ENCODE results near the gene MYO3B.
"Not testable (repeated sequence)": the region's sequence is repeated elsewhere in the genome, so short reads cannot be mapped to it uniquely, and the experiment has no call there.

Gene MYO3B

GRCh38 chr2:170332676-170333402, 154.9 kb downstream of the MYO3B start:
- no peak for DNase-seq (ENCODE audit: low read depth in 2 of 3, low spot score in 1 of 3)

DNA sequence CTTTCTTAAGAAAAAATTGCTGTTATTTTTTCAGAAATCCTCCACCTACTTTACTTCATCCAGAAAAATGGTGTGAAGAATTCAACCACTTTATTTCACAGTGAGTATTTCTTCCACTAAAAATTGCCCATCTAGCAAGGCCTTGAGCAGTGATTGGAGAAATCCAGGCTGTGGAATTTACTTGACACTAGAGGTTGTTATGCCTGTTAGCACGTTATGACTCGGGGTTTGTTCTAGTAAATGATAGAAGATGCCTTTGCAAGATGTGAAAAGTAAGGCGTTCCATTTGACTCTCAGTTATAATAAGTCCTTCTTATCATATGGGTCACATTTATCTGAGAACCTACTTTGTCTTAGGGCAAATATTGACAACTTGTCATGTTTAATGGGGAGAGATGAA, 157.4 kb downstream of the MYO3B start:
- no peak for DNase-seq (ENCODE audit: low read depth in 2 of 3, low spot score in 1 of 3)

GRCh38 chr2:170336408-170336807, 158.5 kb downstream of the MYO3B start:
- no peak for DNase-seq (ENCODE audit: low read depth in 2 of 3, low spot score in 1 of 3)

DNA sequence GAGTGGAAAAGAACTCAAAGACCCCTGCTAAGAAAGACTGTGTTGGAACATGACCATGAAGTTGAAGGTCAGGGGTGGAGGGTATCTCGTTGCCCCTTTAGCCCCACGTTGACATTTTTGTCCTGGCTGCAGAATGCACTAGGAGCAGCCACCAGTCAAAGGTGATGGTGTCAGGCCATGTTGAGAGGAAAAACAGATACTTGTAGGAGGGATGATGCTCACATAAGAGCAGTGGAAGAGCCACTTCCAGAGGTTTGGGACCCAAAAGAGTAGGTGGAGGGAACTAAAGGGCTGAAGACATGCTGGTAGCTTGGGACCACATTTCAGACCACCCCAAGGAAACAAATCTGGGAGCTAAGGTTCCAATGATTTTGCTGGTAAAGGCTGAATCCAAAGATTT, 159.0 kb downstream of the MYO3B start:
- no peak for DNase-seq (ENCODE audit: low read depth in 2 of 3, low spot score in 1 of 3)

DNA sequence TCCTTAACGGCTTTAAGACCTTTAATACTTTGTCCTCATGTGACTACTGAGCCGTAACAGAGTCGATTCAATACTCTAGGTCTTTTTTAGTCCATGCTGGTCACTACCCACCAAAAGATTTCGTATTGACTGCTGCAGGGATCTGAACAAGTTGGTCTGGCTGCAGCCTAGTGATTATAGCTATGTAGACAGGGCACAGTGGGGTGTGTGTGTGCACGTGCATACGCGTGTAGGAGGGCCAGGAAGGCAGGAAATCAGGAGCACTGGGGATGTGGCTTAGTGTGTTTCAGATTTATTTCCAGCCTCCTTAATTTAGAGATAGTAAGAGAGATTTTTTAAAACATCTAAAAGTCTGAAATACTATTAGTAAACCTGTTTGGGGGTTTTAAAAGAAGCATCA, 161.4 kb downstream of the MYO3B start:
- DNase-seq (ENCODE audit: low read depth in 2 of 3, low spot score in 1 of 3), result no peak

- no peak for DNase-seq (ENCODE audit: low read depth in 2 of 3, low spot score in 1 of 3)
These were observed 162.1 kb downstream of the MYO3B start for GRCh38 chr2:170339750-170340692.

DNA sequence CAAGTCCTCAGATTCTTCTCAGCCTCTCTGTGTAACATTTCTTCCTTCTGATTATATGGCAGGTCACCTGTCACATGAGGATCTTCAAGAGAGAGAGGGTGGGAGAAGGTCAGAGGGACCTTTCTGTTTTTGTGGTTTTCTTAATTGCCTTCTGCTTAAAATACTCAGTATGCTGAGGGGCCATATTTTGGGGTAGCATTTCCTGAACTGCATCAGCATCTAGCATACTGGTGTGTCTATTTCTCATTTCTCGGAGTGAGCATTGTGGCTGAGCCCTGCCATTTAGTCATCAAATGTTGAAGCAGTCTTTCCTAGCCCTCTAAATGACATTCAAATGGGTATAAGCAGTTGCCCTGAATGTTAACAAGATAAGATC, 162.7 kb downstream of the MYO3B start:
- no peak for DNase-seq (ENCODE audit: low read depth in 2 of 3, low spot score in 1 of 3)

- no peak for DNase-seq (ENCODE audit: low read depth in 2 of 3, low spot score in 1 of 3)
These were observed 164.0 kb downstream of the MYO3B start for GRCh38 chr2:170341684-170342623.

- DNase-seq (ENCODE audit: low read depth in 2 of 3, low spot score in 1 of 3), result no peak
These were observed 166.9 kb downstream of the MYO3B start for GRCh38 chr2:170344663-170345346.

DNA sequence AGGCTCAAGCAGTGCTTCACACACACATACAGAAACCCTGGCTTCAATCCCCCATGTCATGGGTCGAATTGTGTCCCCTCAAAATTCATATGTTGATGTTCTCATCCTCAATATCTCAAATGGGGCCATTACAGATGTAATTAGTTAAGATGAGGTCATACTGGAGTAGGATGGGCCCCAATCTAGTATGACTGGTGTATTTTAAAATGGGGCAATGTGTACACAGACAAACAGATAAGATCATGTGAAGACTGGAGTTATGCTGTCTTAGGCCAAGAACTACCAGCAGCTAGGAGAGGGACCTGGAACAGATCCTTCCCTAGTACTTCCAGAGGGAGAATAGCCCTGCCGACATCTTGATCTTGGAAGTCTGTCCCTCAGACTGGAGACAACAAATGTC, 167.7 kb downstream of the MYO3B start:
- no peak for DNase-seq (ENCODE audit: low read depth in 2 of 3, low spot score in 1 of 3)

DNA sequence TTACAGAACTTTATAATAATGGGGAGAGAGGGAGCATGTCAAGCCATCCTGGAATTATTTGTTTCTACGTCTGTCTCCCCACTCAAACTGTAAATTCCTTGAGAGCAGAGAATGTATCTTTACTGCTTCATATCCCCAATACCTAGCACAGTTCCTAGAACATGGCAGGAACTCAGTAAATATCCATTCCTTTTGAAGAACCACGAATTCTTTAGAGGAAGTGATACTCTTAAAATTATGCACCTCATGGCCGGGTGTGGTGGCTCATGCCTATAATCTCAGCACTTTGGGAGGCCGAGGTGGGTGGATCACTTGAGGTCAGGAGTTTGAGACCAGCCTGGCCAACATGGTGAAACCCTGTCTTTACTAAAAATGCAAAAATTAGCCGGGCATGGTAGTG, 171.3 kb downstream of the MYO3B start:
- not testable (repeated sequence) for DNase-seq (ENCODE audit: low read depth in 2 of 3, low spot score in 1 of 3)

DNA sequence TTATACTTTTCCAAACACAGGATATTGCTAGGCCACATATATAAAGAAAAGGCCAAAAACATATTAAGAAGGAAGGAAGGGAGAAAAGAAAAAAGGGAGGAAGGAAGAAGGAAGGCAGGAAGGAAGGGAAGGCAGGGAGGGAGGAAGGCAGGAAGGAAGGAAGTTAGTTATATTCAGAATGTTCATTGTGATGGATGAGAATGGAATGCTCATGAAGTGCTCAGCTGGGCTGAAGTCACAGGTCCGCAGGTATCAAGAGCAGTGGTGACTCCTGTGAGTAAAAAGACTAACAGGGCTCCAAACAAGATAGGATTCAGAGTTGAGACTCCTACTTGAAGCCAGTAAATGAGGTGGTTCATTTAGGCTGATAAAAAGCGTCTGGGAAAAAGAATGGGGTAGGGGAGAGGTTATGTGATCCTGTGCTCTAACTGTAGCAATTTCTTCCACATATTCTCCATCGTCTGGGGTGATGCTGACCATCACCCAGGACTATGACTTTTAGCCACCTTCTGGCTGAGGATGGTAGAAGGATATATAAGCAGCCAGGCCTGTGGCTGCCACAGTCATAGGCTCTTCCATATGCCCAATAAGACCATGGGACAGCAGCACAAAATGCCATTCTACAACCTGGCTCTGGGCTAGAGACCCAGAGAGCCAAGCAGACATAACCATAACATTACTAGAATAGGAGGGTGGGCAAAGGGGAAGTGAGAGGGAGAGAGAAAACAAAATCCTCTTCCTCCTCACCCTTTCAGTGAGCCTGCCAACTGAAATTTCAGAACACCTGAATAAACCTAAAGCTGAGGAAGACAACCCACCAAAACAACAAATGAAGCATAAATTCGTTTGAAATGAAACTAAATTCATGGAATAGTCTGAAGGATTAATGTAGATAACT, 173.2 kb downstream of the MYO3B start:
- DNase-seq (ENCODE audit: low read depth in 2 of 3, low spot score in 1 of 3), result no peak

DNA sequence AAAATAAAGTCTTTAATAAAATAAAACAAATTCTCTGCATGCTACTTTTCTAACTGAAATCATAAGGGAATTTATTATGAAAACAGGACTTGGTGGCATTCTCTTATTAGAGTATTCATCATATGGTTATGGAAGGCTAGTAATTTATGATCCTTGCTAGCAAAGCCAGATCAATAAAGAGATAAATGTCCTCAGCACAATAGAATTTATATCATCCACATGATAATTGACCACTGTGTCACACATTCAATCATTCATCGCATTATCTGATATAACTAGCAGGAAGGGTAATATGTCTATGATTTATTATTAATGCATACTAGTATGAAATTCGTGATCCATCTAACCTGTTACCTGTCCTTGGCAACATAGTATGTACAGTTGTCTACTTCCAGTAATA, 175.8 kb downstream of the MYO3B start:
- DNase-seq (ENCODE audit: low read depth in 2 of 3, low spot score in 1 of 3), result no peak

DNA sequence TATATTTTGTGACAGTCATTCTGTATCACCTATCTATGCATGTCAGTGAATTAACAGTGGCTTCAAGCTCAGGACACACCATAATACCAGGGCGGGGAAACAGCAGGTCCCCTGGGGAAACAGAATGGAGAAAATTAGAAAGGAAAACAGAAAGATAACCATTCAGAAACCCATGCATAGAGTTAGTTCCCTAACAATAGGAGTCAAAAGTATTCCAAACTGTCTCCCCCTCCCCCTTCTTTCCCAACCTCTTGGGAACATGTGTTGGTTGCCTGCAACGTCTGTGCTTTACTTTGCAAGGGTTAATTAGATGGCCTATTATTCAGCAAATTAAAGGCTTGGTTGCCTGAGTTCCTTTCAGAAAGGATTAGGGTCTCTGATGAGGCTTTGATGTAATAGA, 176.4 kb downstream of the MYO3B start:
- DNase-seq (ENCODE audit: low read depth in 2 of 3, low spot score in 1 of 3), result no peak

- no peak for DNase-seq (ENCODE audit: low read depth in 2 of 3, low spot score in 1 of 3)
These were observed 177.2 kb downstream of the MYO3B start for GRCh38 chr2:170354855-170355780.

DNA sequence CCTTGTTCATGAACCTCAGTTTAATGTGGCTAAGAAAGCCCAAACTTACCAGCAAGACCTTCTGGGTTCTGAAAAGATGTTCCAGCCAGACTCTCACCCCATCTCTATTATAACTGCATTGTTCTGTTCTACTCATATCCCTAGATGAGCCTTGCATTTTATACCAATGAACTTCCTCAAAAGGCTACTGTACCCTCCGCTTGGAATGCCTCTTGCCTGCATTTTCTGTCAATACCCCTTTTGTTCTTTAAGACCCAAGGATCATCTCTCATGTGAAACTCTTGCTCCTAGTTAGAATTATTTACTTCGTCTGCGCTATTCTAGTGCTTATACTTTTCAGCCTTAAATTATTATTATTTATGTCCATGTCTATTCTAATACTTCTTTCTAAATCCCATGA, 181.5 kb downstream of the MYO3B start:
- DNase-seq (ENCODE audit: low read depth in 2 of 3, low spot score in 1 of 3), result no peak

- no peak for DNase-seq (ENCODE audit: low read depth in 2 of 3, low spot score in 1 of 3)
These were observed 182.7 kb downstream of the MYO3B start for GRCh38 chr2:170360546-170361089.

Data from stimulated activated CD4-positive, alpha-beta T cell treated with anti-CD3 and anti-CD28 coated beads, Interleukin-12 subunit alpha, Interleukin-12 subunit beta, amount 100 ng/mL, for 48 hours (primary cell).